ENCODE measurements around the gene ZNF835.

GRCh38 chr19:56661248-56661647, 10.3 kb downstream of the ZNF835 start:
- TF ChIP-seq, protein P1, sequence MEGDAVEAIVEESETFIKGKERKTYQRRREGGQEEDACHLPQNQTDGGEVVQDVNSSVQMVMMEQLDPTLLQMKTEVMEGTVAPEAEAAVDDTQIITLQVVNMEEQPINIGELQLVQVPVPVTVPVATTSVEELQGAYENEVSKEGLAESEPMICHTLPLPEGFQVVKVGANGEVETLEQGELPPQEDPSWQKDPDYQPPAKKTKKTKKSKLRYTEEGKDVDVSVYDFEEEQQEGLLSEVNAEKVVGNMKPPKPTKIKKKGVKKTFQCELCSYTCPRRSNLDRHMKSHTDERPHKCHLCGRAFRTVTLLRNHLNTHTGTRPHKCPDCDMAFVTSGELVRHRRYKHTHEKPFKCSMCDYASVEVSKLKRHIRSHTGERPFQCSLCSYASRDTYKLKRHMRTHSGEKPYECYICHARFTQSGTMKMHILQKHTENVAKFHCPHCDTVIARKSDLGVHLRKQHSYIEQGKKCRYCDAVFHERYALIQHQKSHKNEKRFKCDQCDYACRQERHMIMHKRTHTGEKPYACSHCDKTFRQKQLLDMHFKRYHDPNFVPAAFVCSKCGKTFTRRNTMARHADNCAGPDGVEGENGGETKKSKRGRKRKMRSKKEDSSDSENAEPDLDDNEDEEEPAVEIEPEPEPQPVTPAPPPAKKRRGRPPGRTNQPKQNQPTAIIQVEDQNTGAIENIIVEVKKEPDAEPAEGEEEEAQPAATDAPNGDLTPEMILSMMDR (IDR thresholded peaks at IDR 0.05; ENCODE audit: low read depth, low read length), result no peak
- TF ChIP-seq POLR2A (IDR thresholded peaks at IDR 0.05; ENCODE audit: extremely low read depth, insufficient read length) (no peak), MAX (IDR thresholded peaks at IDR 0.05; ENCODE audit: low read depth, low read length) (no peak), MYC (IDR thresholded peaks at IDR 0.05; ENCODE audit: low read depth, low read length) (no peak)

Data from NB4 (cell line).